ENCODE measurements around the gene SLC6A8.

DNA sequence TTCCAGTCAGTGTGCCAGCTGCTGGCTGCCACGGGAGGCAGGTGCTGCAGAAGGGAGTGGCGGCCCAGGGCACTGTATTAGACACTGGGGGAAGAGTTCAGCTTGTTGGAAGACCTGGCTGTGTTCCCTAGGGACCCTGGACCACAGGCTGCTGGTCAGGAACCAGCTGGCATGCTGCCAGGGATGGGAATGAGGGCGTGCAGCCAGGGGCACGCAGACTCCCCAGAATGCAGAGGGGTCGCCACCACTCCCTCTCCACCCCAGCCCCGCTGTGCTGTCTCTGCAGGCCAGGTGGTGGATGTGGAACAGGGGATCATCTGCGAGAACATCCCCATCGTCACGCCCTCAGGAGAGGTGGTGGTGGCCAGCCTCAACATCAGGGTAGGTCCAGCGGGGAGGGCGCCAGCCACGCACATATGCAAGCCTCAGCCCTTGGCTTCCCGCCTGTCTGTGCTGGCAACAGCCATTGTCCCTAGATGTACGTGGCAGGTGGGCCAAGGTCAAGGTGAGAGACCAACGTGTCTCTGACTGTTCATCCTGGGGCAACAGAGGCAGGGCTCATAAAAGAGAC lies 49.2 kb downstream of the SLC6A8 start:
- no peak for TF ChIP-seq POLR2AphosphoS5 (IDR thresholded peaks at IDR 0.05; ENCODE audit: borderline replicate concordance, low read depth, low read length)
- no peak for TF ChIP-seq EZH2 (IDR thresholded peaks at IDR 0.05)
- TF ChIP-seq FOXP2 (optimal IDR thresholded peaks at IDR 0.05; ENCODE audit: control extremely low read depth, extremely low read length, insufficient read depth) = no peak

Measured in SK-N-MC (cell line).